ENCODE results near the gene MCL1. TPM values are rescaled to one million over a fixed set of nuclear protein-coding genes. Genes with fewer than 3 reads are reported as not detected.

MCL1 gene
- total RNA-seq, 1 donor from 2014 or later = 233 TPM

- Mint-ChIP-seq H3K36me3 (ENCODE audit: low read depth) (peaks cover 41% of the 10 kb centered on the region), H3K4me3 (peak overlapping the region; percentile 81), H3K27ac (peak overlapping the region; percentile 90), H3K4me1 (peaks cover 40% of the 10 kb centered on the region), H3K27me3 (no peaks in the 10 kb centered on the region), H3K9me3 (no peaks in the 10 kb centered on the region)
- no peak for TF ChIP-seq CTCF (IDR thresholded peaks at IDR 0.05)
- DNase-seq (no peak), ATAC-seq (ENCODE audit: low read depth) (peak; percentile 4)
- CTCF ChIA-PET = interaction anchor here (1.1 to 9.8 kb wide), 5 partner anchors 12 to 41 kb away, joined by 3 to 196 read pairs (median 21); no protein-coding TSS in a partner anchor
- intact Hi-C loops (cut with micrococcal nuclease) = loop anchor here (1.0 kb wide), 5 partner anchors 13 to 49 kb away; partner anchors contain the start of gene ENSA
- POLR2A ChIA-PET = interaction anchor here (0.5 to 14.3 kb wide), 27 partner anchors 9 to 675 kb away, joined by 3 to 1106 read pairs (median 8); partner anchors contain the start of genes CERS2, ENSA, FALEC and GOLPH3L
Measured at GRCh38 chr1:150579945-150580642, 684 bp upstream of the MCL1 start.

- H3K27me3 Mint-ChIP-seq = no peaks in the 10 kb centered on the region
- TF ChIP-seq CTCF (IDR thresholded peaks at IDR 0.05) = no peak
- no peaks in the 10 kb centered on the region for H3K9me3 Mint-ChIP-seq
- POLR2A ChIA-PET = interaction anchor here (0.7 to 14.3 kb wide), 16 partner anchors 10 to 352 kb away, joined by 3 to 1106 read pairs (median 12); partner anchors contain the start of genes ENSA and GOLPH3L
- peaks cover 56% of the 10 kb centered on the region for H3K36me3 Mint-ChIP-seq (ENCODE audit: low read depth)
- ATAC-seq (ENCODE audit: low read depth) (no peak), DNase-seq (no peak)
- peak overlapping the region; percentile 98 for H3K27ac Mint-ChIP-seq
- peak overlapping the region; percentile 95 for H3K4me3 Mint-ChIP-seq
- H3K4me1 Mint-ChIP-seq = peaks cover 55% of the 10 kb centered on the region
- CTCF ChIA-PET = interaction anchor here (0.7 to 9.8 kb wide), 4 partner anchors 11 to 51 kb away, joined by 3 to 196 read pairs (median 38); partner anchors contain the start of gene ENSA
- intact Hi-C loops (cut with micrococcal nuclease) = loop anchor here (1.0 kb wide), 5 partner anchors 11 to 51 kb away; partner anchors contain the start of gene ENSA
Measured at GRCh38 chr1:150578272-150579109, 919 bp downstream of the MCL1 start.

- no peak for TF ChIP-seq CTCF (IDR thresholded peaks at IDR 0.05)
- POLR2A ChIA-PET = interaction anchor here (0.5 to 14.3 kb wide), 10 partner anchors 13 to 353 kb away, joined by 3 to 1106 read pairs (median 8); partner anchors contain the start of gene ENSA
- no peaks in the 10 kb centered on the region for H3K27me3 Mint-ChIP-seq
- peak overlapping the region; percentile 95 for H3K4me3 Mint-ChIP-seq
- DNase-seq (no peak), ATAC-seq (ENCODE audit: low read depth) (no peak)
- peaks cover 64% of the 10 kb centered on the region for H3K36me3 Mint-ChIP-seq (ENCODE audit: low read depth)
- no peaks in the 10 kb centered on the region for H3K9me3 Mint-ChIP-seq
- intact Hi-C loops (cut with micrococcal nuclease) = no loop called here
- H3K4me1 Mint-ChIP-seq = peaks cover 62% of the 10 kb centered on the region
- CTCF ChIA-PET = interaction anchor here (3.9 to 9.8 kb wide), 3 partner anchors 10 to 43 kb away, joined by 21 to 196 read pairs (median 56); no protein-coding TSS in a partner anchor
- peak overlapping the region; percentile 98 for H3K27ac Mint-ChIP-seq
Measured at GRCh38 chr1:150577557-150578271, 1.7 kb downstream of the MCL1 start.

- POLR2A ChIA-PET = interaction anchor here (0.5 to 14.3 kb wide), 9 partner anchors 12 to 444 kb away, joined by 3 to 1106 read pairs (median 3); partner anchors contain the start of genes ENSA and GOLPH3L
- DNase-seq = no peak
- no peak for ATAC-seq (ENCODE audit: low read depth)
- H3K27ac Mint-ChIP-seq = peak overlapping the region; percentile 98
- CTCF ChIA-PET = interaction anchor here (0.6 to 9.8 kb wide), 4 partner anchors 9 to 329 kb away, joined by 3 to 196 read pairs (median 38); no protein-coding TSS in a partner anchor
- H3K4me3 Mint-ChIP-seq = peak overlapping the region; percentile 95
- H3K9me3 Mint-ChIP-seq = no peaks in the 10 kb centered on the region
- peaks cover 67% of the 10 kb centered on the region for H3K36me3 Mint-ChIP-seq (ENCODE audit: low read depth)
- no peak for TF ChIP-seq CTCF (IDR thresholded peaks at IDR 0.05)
- peaks cover 66% of the 10 kb centered on the region for H3K4me1 Mint-ChIP-seq
- no peaks in the 10 kb centered on the region for H3K27me3 Mint-ChIP-seq
- intact Hi-C loops (cut with micrococcal nuclease) = no loop called here
Measured at GRCh38 chr1:150576794-150577556, 2.4 kb downstream of the MCL1 start.
